HepG2 (cell line): ENCODE data around the gene POLR3GL. TPM values are rescaled to one million over a fixed set of nuclear protein-coding genes. Genes with fewer than 3 reads are reported as not detected.

Source experiments
- BORCS8-MEF2B ChIP-seq: sonication (generic); formaldehyde crosslinking; IDR thresholded peaks from 2 replicates; pipeline ENCODE4 v1.8.0; 2022; ENCODE audit warnings: mild to moderate bottlenecking, missing genetic modification reagents
- CHCHD3 ChIP-seq: sonication (generic); formaldehyde crosslinking; IDR thresholded peaks from 2 replicates; pipeline ENCODE4 v1.8.0; 2022; ENCODE audit warnings: mild to moderate bottlenecking, missing genetic modification reagents, moderate library complexity
- FLYWCH1 ChIP-seq: sonication (generic); formaldehyde crosslinking; IDR thresholded peaks from 2 replicates; pipeline ENCODE4 v1.8.1; 2023; ENCODE audit warnings: mild to moderate bottlenecking, missing genetic modification reagents
- GABPB1 ChIP-seq: IDR thresholded peaks from 2 replicates; pipeline ENCODE4 v1.6.1; 2016; ENCODE audit warnings: mild to moderate bottlenecking, missing genetic modification reagents, moderate library complexity, missing compliant biosample characterization
- HMG20B ChIP-seq: conservative IDR thresholded peaks from 2 replicates; pipeline ENCODE4 v1.6.1; 2016; ENCODE audit warnings: missing genetic modification reagents, missing compliant biosample characterization
- IKZF1 ChIP-seq: fragments of 450-650 bp; IDR thresholded peaks from 2 replicates; pipeline ENCODE4 v1.7.1; 2016
- MED1 ChIP-seq: sonication (generic); formaldehyde crosslinking; IDR thresholded peaks from 2 replicates; pipeline ENCODE4 v1.4.0; 2020; ENCODE audit warnings: missing genetic modification reagents
- RBM22 ChIP-seq: fragments of 200-400 bp; formaldehyde crosslinking; optimal IDR thresholded peaks from 2 replicates; pipeline ENCODE3; 2017; ENCODE audit warnings: mild to moderate bottlenecking, low read length, moderate library complexity
- SMAD9 ChIP-seq: sonication (generic); formaldehyde crosslinking; IDR thresholded peaks from 2 replicates; pipeline ENCODE4 v1.5.1; 2020; ENCODE audit warnings: mild to moderate bottlenecking, missing genetic modification reagents
- ZFP36L2 ChIP-seq: sonication (generic); formaldehyde crosslinking; IDR thresholded peaks from 2 replicates; pipeline ENCODE4 v1.4.0; 2020; ENCODE audit warnings: missing genetic modification reagents
- ZNF44 ChIP-seq: sonication (generic); formaldehyde crosslinking; IDR thresholded peaks from 2 replicates; pipeline ENCODE4 v1.5.1; 2020; ENCODE audit warnings: mild to moderate bottlenecking, missing genetic modification reagents
- ZNF501 ChIP-seq: sonication (generic); formaldehyde crosslinking; IDR thresholded peaks from 2 replicates; pipeline ENCODE4 v1.5.1; 2020; ENCODE audit warnings: mild to moderate bottlenecking, moderate library complexity, missing genetic modification reagents
- ZNF776 ChIP-seq: sonication (generic); formaldehyde crosslinking; IDR thresholded peaks from 2 replicates; pipeline ENCODE4 v1.4.0; 2020; ENCODE audit warnings: mild to moderate bottlenecking, missing genetic modification reagents
- ZSCAN20 ChIP-seq: sonication (generic); formaldehyde crosslinking; IDR thresholded peaks from 2 replicates; pipeline ENCODE4 v1.4.0; 2020; ENCODE audit warnings: missing genetic modification reagents, mild to moderate bottlenecking, borderline replicate concordance
- ZSCAN29 ChIP-seq: sonication (generic); formaldehyde crosslinking; conservative IDR thresholded peaks from 2 replicates; pipeline ENCODE4 v1.4.0; 2020; ENCODE audit warnings: mild to moderate bottlenecking, missing genetic modification reagents
- polyA plus RNA-seq, 8 experiments: library from polyadenylated mRNA; depleted of rRNA in 3 of 8; stranded (reverse) in 7 of 8; unstranded in 1 of 8; fragments of >200 nt; fragmentation: Illumina TruSeq in 4 of 8; extraction: Trizol in 4 of 8; gene quantifications; 2 replicates each; pipeline versions ENCODE4 v1.2.1 to v1.2.3, GENCODE V29; 2011 to 2016; ENCODE audit warnings: low read depth in 4 of 8, missing spikeins in 1 of 8, mixed read lengths in 1 of 8; ENCODE audit not compliant: insufficient read depth in 1 of 8
- total RNA-seq, 5 experiments: library from RNA; depleted of rRNA; stranded (reverse); fragments of >200 nt; fragmentation: Illumina TruSeq; extraction: Trizol; gene quantifications; 2 replicates each; pipeline ENCODE4 v1.2.3, GENCODE V29; 2016; ENCODE audit warnings: low read depth in 1 of 5
- TF ChIP-seq, protein P1 (sequence below): sonication (generic); formaldehyde crosslinking; IDR thresholded peaks from 2 replicates; pipeline ENCODE4 v1.4.0; 2020; ENCODE audit warnings: missing genetic modification reagents
- TF ChIP-seq, protein P2 (sequence below): sonication (generic); formaldehyde crosslinking; IDR thresholded peaks from 2 replicates; pipeline ENCODE4 v1.4.0; 2020; ENCODE audit warnings: missing genetic modification reagents
- TF ChIP-seq, protein P3 (sequence below): sonication (generic); formaldehyde crosslinking; conservative IDR thresholded peaks from 2 replicates; pipeline ENCODE4 v1.8.0; 2022; ENCODE audit warnings: mild to moderate bottlenecking, moderate library complexity, missing genetic modification reagents
- TF ChIP-seq, protein P4 (sequence below): IDR thresholded peaks from 2 replicates; pipeline ENCODE4 v1.4.0; 2020; ENCODE audit warnings: mild to moderate bottlenecking, missing genetic modification reagents
- TF ChIP-seq, protein P5 (sequence below): IDR thresholded peaks from 2 replicates; pipeline ENCODE4 v1.6.1; 2012; ENCODE audit warnings: inconsistent platforms

The POLR3GL gene
- total and polyA plus RNA-seq, 2 of the 13 experiments (the other 11 are each of a cell fraction or from before 2014, with no cell fraction given), result 11.5 to 12.4 TPM

DNA sequence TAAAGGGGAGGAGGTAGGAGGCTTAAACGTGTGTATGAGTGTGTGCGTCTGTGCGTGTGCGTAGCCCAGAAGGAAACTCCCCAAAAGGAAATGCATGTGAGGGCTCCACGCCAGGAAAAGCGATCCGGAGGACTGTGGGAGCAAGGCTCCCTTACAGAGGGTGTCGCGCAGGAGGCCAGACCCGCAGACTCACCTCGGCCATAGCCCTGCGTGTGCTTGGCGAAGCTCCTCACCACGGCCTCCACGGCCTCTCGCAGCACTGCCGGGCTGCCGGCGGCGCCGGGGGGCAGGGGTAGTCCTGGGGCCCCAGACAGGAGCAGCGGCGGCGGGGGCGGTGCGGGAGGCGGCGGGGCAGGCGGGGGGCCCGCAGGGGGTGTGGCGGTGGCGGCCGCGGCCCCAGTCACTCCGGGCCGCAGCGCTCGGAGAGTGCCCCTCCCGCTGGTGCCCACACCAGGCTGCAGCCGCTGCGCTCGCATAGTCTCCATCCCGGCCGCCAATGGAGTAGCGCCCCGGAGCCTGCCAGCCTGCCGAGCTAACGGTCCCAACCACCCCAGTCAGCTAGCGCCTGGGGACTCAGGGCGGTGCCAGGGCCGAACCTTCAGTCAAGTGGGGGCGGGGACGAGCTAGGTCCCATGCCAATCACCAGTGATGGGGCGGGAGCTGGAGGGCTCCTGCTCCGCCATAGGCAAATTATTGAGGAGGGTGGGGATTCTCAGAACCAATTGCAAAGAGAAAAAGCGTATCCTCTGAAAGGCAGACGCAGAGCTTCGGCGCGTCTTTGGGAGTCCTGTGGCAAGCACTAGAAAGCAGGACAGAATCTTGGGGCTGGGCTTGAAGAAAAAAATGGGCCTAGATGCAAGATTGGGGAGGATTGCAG lies 6.8 kb upstream of the POLR3GL start, which contains the start of gene LIX1L (continued):
- TF ChIP-seq, protein P1, sequence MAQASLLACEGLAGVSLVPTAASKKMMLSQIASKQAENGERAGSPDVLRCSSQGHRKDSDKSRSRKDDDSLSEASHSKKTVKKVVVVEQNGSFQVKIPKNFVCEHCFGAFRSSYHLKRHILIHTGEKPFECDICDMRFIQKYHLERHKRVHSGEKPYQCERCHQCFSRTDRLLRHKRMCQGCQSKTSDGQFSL (CRISPR knock-in tag), result no peak
- TF ChIP-seq ZFP36L2 (CRISPR knock-in tag) (no peak), RBM22 (no peak), ZNF776 (CRISPR knock-in tag) (no peak), ZNF501 (CRISPR knock-in tag) (no peak), MED1 (peak; percentile 40; the same call in 1 of the 2 replicates), CHCHD3 (CRISPR knock-in tag) (no peak), BORCS8-MEF2B (CRISPR knock-in tag) (peak; percentile 39; the same call in 1 of the 2 replicates), GABPB1 (CRISPR knock-in tag) (peak; percentile 66; the same call in 1 of the 2 replicates), HMG20B (CRISPR knock-in tag) (peak; percentile 93), SMAD9 (CRISPR knock-in tag) (no peak), ZSCAN29 (no peak), ZNF44 (CRISPR knock-in tag) (no peak), ZSCAN20 (CRISPR knock-in tag) (no peak), FLYWCH1 (no peak), IKZF1 (no peak)
- TF ChIP-seq, protein P2, sequence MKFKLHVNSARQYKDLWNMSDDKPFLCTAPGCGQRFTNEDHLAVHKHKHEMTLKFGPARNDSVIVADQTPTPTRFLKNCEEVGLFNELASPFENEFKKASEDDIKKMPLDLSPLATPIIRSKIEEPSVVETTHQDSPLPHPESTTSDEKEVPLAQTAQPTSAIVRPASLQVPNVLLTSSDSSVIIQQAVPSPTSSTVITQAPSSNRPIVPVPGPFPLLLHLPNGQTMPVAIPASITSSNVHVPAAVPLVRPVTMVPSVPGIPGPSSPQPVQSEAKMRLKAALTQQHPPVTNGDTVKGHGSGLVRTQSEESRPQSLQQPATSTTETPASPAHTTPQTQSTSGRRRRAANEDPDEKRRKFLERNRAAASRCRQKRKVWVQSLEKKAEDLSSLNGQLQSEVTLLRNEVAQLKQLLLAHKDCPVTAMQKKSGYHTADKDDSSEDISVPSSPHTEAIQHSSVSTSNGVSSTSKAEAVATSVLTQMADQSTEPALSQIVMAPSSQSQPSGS (CRISPR knock-in tag), result no peak
- TF ChIP-seq, protein P3, sequence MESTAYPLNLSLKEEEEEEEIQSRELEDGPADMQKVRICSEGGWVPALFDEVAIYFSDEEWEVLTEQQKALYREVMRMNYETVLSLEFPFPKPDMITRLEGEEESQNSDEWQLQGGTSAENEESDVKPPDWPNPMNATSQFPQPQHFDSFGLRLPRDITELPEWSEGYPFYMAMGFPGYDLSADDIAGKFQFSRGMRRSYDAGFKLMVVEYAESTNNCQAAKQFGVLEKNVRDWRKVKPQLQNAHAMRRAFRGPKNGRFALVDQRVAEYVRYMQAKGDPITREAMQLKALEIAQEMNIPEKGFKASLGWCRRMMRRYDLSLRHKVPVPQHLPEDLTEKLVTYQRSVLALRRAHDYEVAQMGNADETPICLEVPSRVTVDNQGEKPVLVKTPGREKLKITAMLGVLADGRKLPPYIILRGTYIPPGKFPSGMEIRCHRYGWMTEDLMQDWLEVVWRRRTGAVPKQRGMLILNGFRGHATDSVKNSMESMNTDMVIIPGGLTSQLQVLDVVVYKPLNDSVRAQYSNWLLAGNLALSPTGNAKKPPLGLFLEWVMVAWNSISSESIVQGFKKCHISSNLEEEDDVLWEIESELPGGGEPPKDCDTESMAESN (CRISPR knock-in tag), result peak; percentile 67; the same call in 1 of the 2 replicates
- TF ChIP-seq, protein P4, sequence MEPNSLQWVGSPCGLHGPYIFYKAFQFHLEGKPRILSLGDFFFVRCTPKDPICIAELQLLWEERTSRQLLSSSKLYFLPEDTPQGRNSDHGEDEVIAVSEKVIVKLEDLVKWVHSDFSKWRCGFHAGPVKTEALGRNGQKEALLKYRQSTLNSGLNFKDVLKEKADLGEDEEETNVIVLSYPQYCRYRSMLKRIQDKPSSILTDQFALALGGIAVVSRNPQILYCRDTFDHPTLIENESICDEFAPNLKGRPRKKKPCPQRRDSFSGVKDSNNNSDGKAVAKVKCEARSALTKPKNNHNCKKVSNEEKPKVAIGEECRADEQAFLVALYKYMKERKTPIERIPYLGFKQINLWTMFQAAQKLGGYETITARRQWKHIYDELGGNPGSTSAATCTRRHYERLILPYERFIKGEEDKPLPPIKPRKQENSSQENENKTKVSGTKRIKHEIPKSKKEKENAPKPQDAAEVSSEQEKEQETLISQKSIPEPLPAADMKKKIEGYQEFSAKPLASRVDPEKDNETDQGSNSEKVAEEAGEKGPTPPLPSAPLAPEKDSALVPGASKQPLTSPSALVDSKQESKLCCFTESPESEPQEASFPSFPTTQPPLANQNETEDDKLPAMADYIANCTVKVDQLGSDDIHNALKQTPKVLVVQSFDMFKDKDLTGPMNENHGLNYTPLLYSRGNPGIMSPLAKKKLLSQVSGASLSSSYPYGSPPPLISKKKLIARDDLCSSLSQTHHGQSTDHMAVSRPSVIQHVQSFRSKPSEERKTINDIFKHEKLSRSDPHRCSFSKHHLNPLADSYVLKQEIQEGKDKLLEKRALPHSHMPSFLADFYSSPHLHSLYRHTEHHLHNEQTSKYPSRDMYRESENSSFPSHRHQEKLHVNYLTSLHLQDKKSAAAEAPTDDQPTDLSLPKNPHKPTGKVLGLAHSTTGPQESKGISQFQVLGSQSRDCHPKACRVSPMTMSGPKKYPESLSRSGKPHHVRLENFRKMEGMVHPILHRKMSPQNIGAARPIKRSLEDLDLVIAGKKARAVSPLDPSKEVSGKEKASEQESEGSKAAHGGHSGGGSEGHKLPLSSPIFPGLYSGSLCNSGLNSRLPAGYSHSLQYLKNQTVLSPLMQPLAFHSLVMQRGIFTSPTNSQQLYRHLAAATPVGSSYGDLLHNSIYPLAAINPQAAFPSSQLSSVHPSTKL (CRISPR knock-in tag), result 0 out of 2 replicates have a peak, but pooled peaks have one; percentile 8
- TF ChIP-seq, protein P5, sequence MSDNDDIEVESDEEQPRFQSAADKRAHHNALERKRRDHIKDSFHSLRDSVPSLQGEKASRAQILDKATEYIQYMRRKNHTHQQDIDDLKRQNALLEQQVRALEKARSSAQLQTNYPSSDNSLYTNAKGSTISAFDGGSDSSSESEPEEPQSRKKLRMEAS, result 0 out of 2 replicates have a peak, but pooled peaks have one; percentile 12
